ENCODE results near the gene PRKCB. TPM values are rescaled to one million over a fixed set of nuclear protein-coding genes. Genes with fewer than 3 reads are reported as not detected.

PRKCB gene
- total and polyA plus RNA-seq, 9 donors: 0.38 to 5.0 (median 1.2) TPM

- DNase-seq: no peak
- no peaks in the 10 kb centered on the region for H3K4me1 ChIP-seq (ENCODE audit: insufficient read depth)
- WGBS, 3 donors: 45 to 58% (median 53%) methylated on average over 5 of the region's 5 CpGs
- no peaks in the 10 kb centered on the region for H3K9me3 ChIP-seq
- intact Hi-C loops (cut with DNase I): no loop called here
- TF ChIP-seq EP300 (IDR thresholded peaks at IDR 0.05): no peak
- TF ChIP-seq, protein P1, sequence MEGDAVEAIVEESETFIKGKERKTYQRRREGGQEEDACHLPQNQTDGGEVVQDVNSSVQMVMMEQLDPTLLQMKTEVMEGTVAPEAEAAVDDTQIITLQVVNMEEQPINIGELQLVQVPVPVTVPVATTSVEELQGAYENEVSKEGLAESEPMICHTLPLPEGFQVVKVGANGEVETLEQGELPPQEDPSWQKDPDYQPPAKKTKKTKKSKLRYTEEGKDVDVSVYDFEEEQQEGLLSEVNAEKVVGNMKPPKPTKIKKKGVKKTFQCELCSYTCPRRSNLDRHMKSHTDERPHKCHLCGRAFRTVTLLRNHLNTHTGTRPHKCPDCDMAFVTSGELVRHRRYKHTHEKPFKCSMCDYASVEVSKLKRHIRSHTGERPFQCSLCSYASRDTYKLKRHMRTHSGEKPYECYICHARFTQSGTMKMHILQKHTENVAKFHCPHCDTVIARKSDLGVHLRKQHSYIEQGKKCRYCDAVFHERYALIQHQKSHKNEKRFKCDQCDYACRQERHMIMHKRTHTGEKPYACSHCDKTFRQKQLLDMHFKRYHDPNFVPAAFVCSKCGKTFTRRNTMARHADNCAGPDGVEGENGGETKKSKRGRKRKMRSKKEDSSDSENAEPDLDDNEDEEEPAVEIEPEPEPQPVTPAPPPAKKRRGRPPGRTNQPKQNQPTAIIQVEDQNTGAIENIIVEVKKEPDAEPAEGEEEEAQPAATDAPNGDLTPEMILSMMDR (IDR thresholded peaks at IDR 0.05): no peak
- no peak for TF ChIP-seq POLR2A (IDR thresholded peaks at IDR 0.05)
- H3K36me3 ChIP-seq: no peaks in the 10 kb centered on the region
- no peaks in the 10 kb centered on the region for H3K27me3 ChIP-seq
- no peak overlapping the region for H3K27ac ChIP-seq
- no peak overlapping the region for H3K4me3 ChIP-seq
Measured at GRCh38 chr16:24015923-24016322, 180.1 kb downstream of the PRKCB start.

GRCh38 chr16:24018485-24018884 lies 182.7 kb downstream of the PRKCB start:
- TF ChIP-seq, protein P1 (IDR thresholded peaks at IDR 0.05): no peak
- TF ChIP-seq POLR2A (IDR thresholded peaks at IDR 0.05) (no peak), EP300 (IDR thresholded peaks at IDR 0.05) (no peak)
- intact Hi-C loops (cut with DNase I): no loop called here
- Histone ChIP-seq H3K27me3 (no peaks in the 10 kb centered on the region), H3K9me3 (no peaks in the 10 kb centered on the region), H3K36me3 (no peaks in the 10 kb centered on the region), H3K27ac (no peak overlapping the region), H3K4me1 (ENCODE audit: insufficient read depth) (no peaks in the 10 kb centered on the region), H3K4me3 (no peak overlapping the region)
- no peak for DNase-seq
- WGBS, 3 donors: 65 to 73% (median 69%) methylated on average over 7 of the region's 7 CpGs

GRCh38 chr16:24022797-24023196 lies 187.0 kb downstream of the PRKCB start:
- no peak overlapping the region for H3K4me3 ChIP-seq
- WGBS, 3 donors: 72 to 89% (median 74%) methylated on average over 3 of the region's 3 CpGs
- no peaks in the 10 kb centered on the region for H3K27me3 ChIP-seq
- TF ChIP-seq POLR2A (IDR thresholded peaks at IDR 0.05) (no peak), EP300 (IDR thresholded peaks at IDR 0.05) (no peak)
- TF ChIP-seq, protein P1 (IDR thresholded peaks at IDR 0.05): no peak
- intact Hi-C loops (cut with DNase I): no loop called here
- no peak for DNase-seq
- no peaks in the 10 kb centered on the region for H3K36me3 ChIP-seq
- no peaks in the 10 kb centered on the region for H3K4me1 ChIP-seq (ENCODE audit: insufficient read depth)
- H3K27ac ChIP-seq: no peak overlapping the region
- no peaks in the 10 kb centered on the region for H3K9me3 ChIP-seq

GRCh38 chr16:24023621-24024020 lies 187.8 kb downstream of the PRKCB start:
- Histone ChIP-seq H3K4me1 (ENCODE audit: insufficient read depth) (no peaks in the 10 kb centered on the region), H3K9me3 (no peaks in the 10 kb centered on the region), H3K36me3 (no peaks in the 10 kb centered on the region), H3K27me3 (no peaks in the 10 kb centered on the region), H3K4me3 (no peak overlapping the region), H3K27ac (no peak overlapping the region)
- TF ChIP-seq POLR2A (IDR thresholded peaks at IDR 0.05) (no peak), EP300 (IDR thresholded peaks at IDR 0.05) (no peak)
- TF ChIP-seq, protein P1 (IDR thresholded peaks at IDR 0.05): no peak
- 66 to 82% (median 72%) methylated on average over 6 of the region's 6 CpGs for WGBS, 3 donors
- intact Hi-C loops (cut with DNase I): no loop called here
- DNase-seq: no peak

All from ovary (tissue), 9 donors.